ENCODE data around the gene ATP2C2. TPM values are rescaled to one million over a fixed set of nuclear protein-coding genes. Genes with fewer than 3 reads are reported as not detected.
"Not testable (repeated sequence)": the region's sequence is repeated elsewhere in the genome, so short reads cannot be mapped to it uniquely, and the experiment has no call there.

Gene ATP2C2, protein sequence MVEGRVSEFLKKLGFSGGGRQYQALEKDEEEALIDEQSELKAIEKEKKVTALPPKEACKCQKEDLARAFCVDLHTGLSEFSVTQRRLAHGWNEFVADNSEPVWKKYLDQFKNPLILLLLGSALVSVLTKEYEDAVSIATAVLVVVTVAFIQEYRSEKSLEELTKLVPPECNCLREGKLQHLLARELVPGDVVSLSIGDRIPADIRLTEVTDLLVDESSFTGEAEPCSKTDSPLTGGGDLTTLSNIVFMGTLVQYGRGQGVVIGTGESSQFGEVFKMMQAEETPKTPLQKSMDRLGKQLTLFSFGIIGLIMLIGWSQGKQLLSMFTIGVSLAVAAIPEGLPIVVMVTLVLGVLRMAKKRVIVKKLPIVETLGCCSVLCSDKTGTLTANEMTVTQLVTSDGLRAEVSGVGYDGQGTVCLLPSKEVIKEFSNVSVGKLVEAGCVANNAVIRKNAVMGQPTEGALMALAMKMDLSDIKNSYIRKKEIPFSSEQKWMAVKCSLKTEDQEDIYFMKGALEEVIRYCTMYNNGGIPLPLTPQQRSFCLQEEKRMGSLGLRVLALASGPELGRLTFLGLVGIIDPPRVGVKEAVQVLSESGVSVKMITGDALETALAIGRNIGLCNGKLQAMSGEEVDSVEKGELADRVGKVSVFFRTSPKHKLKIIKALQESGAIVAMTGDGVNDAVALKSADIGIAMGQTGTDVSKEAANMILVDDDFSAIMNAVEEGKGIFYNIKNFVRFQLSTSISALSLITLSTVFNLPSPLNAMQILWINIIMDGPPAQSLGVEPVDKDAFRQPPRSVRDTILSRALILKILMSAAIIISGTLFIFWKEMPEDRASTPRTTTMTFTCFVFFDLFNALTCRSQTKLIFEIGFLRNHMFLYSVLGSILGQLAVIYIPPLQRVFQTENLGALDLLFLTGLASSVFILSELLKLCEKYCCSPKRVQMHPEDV
- not detected in 2 replicates for total RNA-seq (2014; rRNA removed; shearing (Covaris generic))

DNA sequence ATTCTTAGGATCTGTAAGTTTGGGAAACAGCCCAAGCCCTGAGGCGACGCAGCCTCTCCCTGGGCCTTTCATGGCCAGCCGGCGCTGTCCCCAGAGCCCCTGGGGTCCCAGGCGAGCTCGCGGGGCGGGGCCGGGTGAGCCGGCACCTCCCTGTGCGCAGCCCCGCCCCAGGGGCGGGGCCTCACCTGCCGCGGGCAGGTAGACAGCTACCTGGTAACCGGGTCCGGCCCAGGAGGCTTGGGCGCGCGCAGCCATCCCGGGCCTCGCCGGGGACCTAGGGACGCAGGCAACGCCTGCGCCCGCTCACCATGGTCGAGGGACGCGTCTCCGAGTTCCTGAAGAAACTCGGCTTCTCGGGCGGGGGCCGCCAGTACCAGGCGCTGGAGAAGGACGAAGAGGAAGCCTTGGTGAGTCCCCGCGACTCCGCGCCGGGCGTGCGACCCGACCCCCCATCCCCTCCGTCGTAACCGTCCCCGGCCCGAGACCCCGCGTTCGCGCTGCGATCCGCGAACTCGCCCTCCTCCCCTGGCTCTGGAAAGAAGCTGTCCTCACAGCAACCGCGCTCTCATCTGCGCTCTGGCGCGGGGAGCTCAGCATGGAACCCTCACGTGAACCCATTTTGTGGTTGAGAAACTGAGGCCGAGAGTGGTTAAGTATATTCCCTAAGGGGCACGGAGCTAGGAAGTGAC is at the start of gene ATP2C2:
TSS of gene ATP2C2 (plus strand) at position 231 of the 689 bp plus-strand sequence. CDS start at position 309, 78 bp downstream.
- DNase-seq (ENCODE audit: low spot score) = no peak

DNA sequence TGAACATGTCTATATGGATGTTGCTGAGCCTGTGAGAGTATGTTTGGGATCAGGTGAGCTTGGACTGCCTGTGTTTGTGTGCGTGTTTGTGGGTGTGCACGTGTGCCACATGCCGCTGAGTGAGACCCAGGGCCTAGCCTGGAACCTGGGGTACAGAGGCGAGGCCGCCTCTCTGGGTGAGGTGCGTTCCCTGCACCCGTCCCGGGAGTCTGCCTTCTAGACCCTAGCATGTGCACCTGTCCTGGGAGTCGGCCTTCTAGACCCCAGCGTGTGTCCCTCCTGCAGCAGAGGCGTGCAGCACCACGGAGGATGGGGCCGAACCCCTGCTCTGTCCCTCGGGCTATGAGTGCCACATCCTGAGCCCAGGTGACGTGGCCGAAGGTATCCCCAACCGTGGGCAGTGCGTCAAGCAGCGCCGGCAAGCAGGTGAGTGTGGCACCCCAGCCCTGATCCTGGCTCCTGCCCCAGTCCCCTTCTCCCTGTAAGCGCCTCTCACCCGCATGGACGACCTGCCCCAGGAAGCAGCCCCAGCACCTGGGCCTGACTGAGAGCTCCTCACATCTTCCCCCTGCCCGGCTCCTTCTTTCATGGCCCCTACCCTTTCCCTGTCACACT is 49.1 kb upstream of the ATP2C2 start:
- no peak for DNase-seq (ENCODE audit: low spot score)

DNA sequence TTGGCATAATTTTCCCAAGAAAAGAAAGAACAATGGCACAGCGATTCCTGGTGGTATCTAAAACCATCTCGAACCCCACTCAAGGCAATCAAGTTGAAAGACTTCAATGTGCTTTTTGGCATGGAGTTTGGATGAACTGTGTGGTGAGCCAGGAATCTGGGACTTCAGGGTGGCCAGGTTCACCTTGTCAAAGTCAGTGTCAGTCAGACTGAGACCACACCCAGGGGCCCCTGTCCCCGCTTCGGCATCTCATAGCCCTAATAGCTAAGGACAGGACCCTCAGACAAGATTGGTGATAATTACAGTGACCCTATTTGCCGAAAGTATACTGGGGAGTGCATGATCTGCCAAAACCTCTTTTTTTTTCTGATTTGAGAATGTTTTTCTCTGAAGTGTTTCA is 47.8 kb upstream of the ATP2C2 start:
- no peak for DNase-seq (ENCODE audit: low spot score)

DNA sequence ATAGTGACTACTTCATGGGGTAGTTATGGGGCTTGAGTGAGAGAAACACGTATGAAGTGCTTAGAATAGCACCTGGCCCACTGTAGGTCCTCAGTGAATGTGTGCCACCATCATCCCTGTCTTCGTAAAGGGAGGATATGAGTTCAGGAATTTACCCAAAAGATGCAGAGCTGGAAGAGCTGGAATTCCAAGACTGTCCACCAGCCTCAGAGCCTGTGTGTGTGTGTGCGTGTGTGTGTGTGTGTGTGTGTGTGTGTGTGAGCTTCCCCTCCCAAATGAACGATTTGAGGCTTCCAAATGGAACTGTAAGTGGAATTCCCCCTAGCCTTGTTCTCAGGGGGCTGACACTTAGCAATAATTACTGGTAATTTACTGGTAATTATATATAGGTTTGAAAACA is 46.4 kb upstream of the ATP2C2 start:
- no peak for DNase-seq (ENCODE audit: low spot score)

DNA sequence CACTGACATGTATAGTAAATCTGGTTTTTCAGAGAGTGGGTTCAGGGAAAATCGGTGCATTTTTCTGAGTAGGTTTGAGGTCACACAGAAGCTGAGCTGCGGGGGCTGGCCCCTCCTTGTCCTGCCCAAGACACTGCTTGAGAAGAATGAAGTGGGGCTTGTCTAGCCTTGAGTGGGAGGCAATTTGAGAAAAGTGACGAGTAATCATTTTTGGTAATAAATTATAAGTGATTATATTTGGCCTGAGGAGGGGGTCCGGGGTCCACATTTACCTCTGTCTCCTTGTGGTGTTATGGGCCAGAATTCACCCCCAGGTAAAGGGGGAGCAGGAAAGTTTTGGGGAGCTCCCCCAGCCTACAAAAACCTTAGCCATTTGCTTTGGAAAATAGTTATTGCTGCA is 45.6 kb upstream of the ATP2C2 start:
- DNase-seq (ENCODE audit: low spot score) = no peak

DNA sequence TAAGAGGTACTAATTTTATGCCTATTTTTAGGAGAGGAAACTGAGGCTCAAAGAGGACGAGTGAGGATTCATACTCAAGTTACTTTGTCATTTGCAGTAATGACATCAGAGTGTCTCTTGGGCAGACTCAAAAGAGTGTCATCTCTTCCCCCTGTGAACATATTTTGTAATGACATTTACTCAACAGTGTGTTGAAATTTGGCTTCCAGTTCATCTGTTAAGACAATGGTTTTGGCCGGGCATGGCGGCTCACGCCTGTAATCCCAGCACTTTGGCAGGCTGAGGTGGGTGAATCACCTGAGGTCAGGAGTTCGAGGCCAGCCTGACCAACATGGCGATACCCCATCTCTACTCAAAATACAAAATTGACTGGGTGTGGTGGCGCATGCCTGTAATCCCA is 44.7 kb upstream of the ATP2C2 start:
- DNase-seq (ENCODE audit: low spot score) = no peak

DNA sequence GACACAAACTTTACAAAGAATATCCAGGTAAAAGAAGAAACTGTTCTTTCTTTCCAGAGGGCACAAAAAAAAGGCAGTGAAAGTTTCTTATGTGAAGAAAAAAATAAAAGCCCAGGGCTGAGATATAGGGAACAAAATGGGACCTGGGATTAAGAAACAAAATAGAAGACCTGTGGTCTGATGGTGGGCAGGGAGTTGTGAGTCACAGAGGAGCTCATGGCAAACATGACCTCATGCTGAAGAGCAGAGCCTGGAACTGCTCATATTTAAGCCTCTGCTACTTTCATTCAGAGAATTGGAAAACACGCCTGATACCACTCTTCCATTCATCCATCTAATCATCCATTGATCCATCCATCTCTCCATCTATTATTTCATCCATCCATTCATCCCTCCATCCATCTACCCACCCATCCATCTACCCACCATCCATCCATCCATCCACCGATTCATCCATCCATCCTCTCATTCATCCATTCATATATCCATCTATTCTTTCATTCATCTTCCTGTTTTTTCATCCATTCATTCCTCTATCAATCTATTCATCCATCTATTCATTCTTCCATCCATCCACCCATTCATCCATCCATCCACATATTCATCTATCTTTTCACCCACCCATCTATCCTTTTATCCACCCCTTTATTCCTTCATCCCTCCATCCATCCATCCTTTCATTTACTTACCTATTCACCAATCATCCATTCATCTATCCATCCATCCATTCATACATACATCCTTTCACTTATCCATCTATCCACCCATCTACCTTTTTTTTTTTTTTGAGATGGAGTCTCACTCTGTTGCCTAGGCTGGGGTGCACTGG is 43.7 kb upstream of the ATP2C2 start:
- DNase-seq (ENCODE audit: low spot score) = peak; percentile 42

DNA sequence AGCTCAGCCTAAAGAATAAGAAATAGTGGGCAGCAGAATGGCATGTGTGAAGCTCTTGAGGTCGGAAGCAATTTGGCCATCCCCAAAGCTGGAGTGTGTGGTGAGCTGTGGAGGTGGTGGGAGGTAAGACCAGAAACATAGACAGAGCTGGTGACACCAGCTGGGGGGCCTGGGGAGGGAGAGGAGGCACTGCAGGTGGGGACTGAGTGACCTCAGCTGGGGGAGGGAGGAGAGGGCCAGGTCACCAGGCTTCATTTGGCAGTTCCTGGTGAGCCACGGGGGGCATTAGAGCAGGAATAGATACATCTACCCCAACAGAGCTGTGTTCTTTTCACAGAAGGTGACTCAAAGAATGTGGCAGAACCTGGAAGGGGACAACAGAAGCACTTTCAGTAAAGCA is 41.8 kb upstream of the ATP2C2 start:
- no peak for DNase-seq (ENCODE audit: low spot score)

DNA sequence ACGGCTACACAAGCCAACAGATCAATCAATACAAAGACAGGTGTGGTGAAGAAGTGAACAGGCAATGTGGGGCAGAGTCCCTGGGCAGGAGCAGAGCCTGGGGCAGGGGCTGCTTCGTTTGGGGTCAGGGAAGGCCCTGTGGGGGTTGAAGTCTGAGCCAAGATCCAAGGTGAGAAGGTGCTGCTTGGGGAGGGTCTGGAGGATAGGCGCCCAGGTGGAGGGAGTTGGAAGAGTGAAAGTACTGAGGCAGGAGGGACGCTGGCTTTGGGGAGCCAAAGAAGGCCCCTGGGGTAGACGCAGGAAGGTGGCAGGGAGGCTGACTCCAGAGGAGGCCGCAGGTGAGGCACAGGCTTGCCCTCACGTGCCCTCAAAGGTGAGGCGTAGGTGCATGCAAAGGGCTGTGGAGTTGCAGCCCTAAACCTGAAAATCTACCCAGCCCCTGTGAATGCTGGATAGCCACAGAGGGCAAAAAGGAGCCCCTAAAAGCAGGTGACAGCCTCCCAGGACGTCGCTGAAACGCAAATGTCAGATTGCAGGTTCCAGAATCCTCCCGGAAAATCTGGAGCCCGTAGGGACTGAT is 40.3 kb upstream of the ATP2C2 start:
- DNase-seq (ENCODE audit: low spot score) = no peak

DNA sequence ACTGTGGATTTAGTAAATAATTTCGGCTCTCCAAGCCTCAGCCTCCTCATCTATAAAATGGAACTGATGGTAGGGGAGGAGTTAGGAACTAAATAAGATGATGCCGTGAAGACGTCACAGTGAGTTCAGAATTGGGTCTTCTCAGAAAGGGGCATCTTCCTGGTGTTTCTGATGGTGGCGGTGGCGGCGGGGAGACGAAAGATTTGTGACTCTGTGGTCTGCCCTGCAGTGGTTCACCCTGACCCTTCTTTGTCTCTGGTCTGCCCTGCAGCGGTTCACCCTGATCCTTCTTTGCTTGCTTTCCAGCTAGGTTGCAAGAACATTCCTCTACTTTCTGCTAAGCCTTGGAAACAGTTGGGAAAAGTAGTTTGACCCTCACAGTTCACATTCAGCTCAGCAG is 39.3 kb upstream of the ATP2C2 start:
- no peak for DNase-seq (ENCODE audit: low spot score)

DNA sequence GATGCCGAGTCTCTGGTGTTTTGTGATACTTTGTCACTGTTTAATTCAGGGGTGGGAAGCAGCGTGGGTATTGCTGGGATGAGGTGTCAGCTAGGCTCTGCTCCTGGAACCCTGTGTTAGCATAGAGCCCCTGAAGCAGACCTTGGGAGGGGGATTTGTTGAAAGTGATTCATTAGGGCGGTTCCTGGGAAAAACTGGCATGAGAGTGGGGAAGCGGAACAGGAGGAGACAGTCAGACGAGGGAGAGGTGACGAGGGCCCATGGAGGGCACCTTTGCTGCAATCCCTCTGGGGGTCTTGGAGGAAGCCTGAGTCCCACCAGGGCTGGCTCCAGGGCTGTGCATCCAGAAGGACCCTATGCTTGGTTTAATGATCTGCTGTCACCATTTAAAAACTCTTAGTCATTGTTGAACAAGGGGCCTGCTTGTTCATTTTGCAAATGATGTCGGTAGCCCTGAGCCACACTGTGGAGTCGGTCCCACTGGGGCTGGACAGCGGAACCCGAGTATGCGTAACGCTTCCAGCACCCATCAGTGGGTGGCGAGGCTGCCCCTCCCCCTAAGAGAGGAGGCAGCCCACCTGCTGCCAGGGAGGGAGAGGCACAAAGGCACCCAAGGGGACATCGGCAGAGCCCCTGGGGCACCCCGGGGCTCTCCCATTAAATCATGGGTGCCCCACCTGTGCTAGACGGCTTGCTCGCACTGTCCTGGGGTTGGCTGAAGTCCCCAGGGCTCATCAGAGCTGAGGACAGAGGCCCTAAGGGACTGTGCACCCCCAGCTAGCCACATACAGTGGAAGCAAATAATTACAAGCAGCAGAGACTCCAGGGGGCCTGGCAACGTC is 38.3 kb upstream of the ATP2C2 start:
- DNase-seq (ENCODE audit: low spot score) = no peak

DNA sequence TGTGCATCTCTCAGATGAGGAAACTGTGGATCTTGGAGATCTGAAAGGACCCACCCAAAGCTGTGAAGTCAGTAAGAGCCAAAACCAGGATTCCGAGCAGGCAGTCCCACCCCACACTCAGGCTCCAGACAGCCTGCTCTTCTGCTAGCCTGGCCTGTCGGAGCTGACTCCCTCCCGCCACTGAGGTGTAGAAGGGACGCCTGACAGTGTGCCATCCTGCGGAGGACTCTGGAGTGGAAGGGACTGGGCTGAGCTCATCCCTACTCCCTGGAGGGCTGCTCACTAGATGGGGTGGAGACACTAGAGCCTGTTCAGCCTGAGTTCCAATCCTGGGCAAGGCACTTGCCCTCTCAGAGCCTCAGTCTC is 37.7 kb upstream of the ATP2C2 start:
- DNase-seq (ENCODE audit: low spot score) = no peak

DNA sequence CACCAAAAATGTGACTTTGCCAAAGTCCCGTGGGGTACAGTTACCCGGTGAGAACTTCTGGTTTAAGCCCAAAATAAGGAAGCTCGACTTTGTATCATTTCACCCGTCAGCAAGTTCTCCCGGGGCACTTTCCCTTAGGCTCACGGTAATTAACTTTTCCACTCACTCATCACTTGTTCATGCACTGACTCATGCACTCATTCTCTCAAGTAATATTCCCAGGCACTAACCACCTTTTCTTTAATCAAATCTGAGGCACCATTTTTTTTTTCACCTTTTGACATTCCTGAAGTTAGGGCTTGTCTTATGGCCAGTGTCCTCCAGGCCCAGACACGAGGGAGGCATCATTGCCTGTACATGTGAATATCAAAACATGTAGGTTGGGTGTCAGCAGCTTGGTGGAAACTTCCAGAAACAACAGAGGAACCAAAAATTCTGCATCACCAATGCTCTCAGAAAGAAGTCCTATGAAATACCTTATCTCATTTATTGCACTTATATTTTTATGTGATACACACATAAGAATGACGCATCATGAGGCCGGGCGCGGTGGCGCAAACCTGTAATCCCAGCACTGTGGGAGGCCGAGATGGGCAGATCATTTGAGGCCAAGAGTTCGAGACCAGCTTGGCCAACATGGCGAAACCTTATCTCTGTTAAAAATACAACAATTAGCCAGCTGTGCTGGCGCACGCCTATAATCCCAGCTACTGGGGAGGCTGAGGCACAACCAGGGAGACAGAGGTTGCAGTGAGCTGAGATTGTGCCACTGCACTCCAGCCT is 36.1 kb upstream of the ATP2C2 start:
- DNase-seq (ENCODE audit: low spot score) = no peak

DNA sequence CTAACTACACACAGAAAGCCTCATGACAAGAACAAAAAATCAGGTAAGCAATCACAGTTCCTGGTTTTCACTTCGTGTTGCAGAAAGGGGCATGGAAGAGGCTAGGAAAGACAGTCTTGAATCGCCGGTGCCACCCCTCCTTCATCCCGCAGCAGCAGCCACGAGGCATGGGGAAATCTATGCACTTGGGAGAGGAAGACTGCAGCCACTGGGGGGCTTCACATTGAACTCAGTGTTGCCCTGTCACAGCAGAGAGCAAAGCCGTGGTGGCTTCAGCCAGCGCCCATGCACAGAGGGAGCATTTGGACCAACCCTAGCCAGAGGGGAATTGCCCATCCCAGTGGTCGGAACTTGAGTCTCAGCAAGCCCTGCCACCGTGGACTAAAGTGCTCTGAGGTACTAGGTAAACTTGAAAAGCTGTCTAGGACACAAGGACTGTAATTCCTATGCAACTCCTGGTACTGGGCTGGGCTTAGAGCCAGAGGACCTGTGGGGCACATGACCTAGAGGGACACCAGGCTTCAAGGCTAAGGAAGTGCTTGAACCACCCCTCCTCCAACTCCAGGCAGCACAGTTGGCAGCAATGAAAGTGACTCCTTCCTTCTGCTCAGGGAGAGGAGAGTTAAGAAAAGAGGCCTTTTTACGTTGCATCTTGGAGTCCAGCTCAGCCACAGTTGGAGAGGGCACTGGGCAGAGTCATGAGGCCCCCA is 35.2 kb upstream of the ATP2C2 start:
- peak; percentile 42 for DNase-seq (ENCODE audit: low spot score)

DNA sequence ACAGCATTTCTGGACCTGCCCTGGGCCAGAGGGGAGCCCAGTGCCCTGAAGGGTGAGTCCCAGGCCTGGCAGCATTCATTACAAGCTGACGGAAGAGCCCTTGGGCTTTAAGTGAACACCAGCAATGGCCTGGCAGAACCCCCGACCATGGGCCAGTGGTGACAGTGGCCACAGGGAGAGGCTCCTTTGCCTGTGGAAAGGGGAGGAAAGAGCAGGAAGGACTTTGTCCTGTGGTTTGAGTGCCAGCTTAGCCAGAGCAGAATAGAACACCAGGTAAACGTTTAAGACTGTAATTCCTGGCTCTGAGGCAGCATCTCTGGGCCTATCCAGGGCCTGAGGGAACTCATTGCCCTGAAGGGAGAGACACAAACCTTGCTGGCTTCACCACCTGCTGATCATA is 34.3 kb upstream of the ATP2C2 start:
- no peak for DNase-seq (ENCODE audit: low spot score)

DNA sequence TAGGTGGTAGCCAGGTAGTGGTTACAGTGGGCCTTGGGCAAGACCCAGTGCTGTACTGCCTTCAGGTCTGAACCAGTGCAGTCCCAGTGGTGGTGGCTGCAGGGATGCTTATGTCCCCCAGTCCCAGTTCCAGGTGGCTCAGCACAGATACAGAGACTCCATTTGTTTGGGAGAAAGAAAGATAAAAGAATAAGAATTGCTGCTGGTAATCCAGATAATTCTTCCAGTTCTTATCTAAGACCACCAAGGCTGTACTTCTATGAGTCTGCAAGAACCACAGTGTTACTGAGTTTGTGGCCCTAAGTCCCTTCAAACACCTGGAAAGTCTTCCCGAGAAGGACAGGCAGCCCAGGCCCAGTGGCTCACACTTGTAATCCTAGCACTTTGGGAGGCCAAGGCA is 33.9 kb upstream of the ATP2C2 start:
- DNase-seq (ENCODE audit: low spot score) = no peak

DNA sequence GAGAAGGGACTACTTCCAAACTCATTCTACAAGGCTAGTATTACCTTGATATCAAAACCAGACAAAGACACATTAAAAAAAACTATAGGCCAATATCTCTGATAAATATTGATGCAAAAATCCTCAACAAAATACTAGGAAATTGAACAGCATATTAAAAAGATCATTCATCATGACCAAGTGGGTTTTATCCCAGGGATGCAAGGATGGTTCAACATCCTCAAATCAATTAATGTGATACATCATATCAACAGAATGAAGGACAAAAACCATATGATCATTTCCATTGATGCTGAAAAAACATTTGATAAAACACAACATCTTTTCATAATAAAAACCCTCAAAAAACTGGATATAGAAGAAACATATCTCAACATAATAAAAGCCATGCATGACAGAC is 31.1 kb upstream of the ATP2C2 start:
- not testable (repeated sequence) for DNase-seq (ENCODE audit: low spot score)

DNA sequence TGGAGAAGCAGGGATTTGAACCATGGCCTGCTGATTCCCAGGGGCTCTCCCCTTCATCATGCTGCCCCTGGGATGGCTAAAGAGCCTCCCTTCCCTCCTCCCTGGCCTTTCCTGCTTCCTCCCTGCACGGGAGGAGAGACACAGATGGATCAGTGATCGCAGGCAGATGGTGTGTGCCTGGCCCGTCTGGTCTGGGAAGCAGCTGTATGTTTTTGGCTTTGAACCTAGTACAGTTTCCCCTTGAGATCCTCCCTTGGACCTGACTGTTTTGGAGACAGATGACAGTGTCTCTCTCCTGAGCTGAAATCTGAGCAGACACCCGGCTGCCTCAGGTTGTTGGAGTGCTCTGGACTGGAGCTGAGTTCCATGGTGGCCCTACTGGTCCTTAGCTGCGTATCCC is 29.0 kb upstream of the ATP2C2 start:
- DNase-seq (ENCODE audit: low spot score) = no peak

All from H4 (cell line).